Liver (tissue), 3 donors: ENCODE data around the gene ARPP21.

Source experiments
- TAF1 ChIP-seq: conservative IDR thresholded peaks from 2 replicates; pipeline ENCODE4 v1.6.1; 2016; ENCODE audit warnings: antibody characterized with exemption, mild to moderate bottlenecking
- YY1 ChIP-seq: IDR thresholded peaks from 2 replicates; pipeline ENCODE4 v1.6.1; 2016; ENCODE audit warnings: antibody characterized with exemption, mild to moderate bottlenecking
- TF ChIP-seq, protein P1 (sequence below): fragments of 150-350 bp; IDR thresholded peaks from 2 replicates; pipeline ENCODE4 v1.5.1; 2017; ENCODE audit warnings: improper control_type of control experiment, low read depth, low read length; ENCODE audit not compliant: missing input control
- TF ChIP-seq, protein P2 (sequence below): IDR thresholded peaks from 2 replicates; pipeline ENCODE4 v1.6.1; 2016; ENCODE audit warnings: antibody characterized with exemption, mild to moderate bottlenecking
- TF ChIP-seq, protein P3 (sequence below): IDR thresholded peaks from 2 replicates; pipeline ENCODE4 v1.6.1; 2016; ENCODE audit warnings: antibody characterized with exemption
- donor health status: healthy.
- donor health status: healthy.

DNA sequence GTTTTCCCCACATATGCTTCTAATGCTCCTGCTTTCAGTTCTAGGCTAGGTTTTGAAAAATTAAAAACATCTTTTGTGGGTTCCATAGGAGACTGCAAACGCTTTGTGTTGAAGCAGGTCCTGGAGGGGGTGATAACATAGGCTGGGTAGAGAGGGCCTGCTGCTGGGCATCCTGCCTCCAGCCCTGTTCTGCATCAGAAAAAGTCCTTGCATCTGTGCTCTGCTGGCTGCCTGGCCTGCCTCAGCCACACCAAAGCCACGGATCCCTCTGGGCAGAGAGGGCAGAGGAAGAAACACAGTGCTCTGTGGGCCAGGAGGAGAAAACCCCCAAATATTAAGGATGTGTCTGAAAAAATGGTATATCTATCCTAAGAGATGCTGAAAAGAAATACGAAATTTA, 3.9 kb upstream of the ARPP21 start:
- TF ChIP-seq YY1 (no peak), TAF1 (no peak)
- TF ChIP-seq, protein P1, sequence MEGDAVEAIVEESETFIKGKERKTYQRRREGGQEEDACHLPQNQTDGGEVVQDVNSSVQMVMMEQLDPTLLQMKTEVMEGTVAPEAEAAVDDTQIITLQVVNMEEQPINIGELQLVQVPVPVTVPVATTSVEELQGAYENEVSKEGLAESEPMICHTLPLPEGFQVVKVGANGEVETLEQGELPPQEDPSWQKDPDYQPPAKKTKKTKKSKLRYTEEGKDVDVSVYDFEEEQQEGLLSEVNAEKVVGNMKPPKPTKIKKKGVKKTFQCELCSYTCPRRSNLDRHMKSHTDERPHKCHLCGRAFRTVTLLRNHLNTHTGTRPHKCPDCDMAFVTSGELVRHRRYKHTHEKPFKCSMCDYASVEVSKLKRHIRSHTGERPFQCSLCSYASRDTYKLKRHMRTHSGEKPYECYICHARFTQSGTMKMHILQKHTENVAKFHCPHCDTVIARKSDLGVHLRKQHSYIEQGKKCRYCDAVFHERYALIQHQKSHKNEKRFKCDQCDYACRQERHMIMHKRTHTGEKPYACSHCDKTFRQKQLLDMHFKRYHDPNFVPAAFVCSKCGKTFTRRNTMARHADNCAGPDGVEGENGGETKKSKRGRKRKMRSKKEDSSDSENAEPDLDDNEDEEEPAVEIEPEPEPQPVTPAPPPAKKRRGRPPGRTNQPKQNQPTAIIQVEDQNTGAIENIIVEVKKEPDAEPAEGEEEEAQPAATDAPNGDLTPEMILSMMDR, result no peak
- TF ChIP-seq, protein P2, sequence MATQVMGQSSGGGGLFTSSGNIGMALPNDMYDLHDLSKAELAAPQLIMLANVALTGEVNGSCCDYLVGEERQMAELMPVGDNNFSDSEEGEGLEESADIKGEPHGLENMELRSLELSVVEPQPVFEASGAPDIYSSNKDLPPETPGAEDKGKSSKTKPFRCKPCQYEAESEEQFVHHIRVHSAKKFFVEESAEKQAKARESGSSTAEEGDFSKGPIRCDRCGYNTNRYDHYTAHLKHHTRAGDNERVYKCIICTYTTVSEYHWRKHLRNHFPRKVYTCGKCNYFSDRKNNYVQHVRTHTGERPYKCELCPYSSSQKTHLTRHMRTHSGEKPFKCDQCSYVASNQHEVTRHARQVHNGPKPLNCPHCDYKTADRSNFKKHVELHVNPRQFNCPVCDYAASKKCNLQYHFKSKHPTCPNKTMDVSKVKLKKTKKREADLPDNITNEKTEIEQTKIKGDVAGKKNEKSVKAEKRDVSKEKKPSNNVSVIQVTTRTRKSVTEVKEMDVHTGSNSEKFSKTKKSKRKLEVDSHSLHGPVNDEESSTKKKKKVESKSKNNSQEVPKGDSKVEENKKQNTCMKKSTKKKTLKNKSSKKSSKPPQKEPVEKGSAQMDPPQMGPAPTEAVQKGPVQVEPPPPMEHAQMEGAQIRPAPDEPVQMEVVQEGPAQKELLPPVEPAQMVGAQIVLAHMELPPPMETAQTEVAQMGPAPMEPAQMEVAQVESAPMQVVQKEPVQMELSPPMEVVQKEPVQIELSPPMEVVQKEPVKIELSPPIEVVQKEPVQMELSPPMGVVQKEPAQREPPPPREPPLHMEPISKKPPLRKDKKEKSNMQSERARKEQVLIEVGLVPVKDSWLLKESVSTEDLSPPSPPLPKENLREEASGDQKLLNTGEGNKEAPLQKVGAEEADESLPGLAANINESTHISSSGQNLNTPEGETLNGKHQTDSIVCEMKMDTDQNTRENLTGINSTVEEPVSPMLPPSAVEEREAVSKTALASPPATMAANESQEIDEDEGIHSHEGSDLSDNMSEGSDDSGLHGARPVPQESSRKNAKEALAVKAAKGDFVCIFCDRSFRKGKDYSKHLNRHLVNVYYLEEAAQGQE, result no peak
- TF ChIP-seq, protein P3, sequence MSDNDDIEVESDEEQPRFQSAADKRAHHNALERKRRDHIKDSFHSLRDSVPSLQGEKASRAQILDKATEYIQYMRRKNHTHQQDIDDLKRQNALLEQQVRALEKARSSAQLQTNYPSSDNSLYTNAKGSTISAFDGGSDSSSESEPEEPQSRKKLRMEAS, result no peak
